ENCODE measurements around the gene PARVB.

DNA sequence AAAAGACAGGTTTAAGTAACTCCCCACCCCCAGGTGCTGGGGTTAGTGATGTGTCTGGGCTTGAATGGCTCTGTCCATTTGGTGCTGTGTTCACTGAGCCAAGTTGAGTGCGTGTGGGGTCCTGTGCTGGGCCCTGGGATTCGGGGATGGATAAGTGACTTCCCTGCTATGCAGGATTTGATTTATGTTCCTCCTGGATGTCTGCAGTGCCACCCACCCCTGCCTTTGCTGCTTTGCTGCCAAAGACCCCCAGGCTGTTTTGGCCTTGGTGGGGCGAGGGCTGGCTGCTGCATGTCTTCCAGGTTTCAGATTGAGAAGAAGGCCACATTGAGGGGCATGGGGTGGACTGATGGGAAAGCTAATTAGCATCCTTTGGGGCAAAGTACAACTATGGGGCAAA is 78.8 kb downstream of the PARVB start:
- TF ChIP-seq, protein P1, sequence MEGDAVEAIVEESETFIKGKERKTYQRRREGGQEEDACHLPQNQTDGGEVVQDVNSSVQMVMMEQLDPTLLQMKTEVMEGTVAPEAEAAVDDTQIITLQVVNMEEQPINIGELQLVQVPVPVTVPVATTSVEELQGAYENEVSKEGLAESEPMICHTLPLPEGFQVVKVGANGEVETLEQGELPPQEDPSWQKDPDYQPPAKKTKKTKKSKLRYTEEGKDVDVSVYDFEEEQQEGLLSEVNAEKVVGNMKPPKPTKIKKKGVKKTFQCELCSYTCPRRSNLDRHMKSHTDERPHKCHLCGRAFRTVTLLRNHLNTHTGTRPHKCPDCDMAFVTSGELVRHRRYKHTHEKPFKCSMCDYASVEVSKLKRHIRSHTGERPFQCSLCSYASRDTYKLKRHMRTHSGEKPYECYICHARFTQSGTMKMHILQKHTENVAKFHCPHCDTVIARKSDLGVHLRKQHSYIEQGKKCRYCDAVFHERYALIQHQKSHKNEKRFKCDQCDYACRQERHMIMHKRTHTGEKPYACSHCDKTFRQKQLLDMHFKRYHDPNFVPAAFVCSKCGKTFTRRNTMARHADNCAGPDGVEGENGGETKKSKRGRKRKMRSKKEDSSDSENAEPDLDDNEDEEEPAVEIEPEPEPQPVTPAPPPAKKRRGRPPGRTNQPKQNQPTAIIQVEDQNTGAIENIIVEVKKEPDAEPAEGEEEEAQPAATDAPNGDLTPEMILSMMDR (IDR thresholded peaks at IDR 0.05) = no peak
- TF ChIP-seq POLR2A (IDR thresholded peaks at IDR 0.05) = no peak

Measured in esophagus squamous epithelium (tissue), 4 donors.